ENCODE results near the gene HIGD1A. TPM values are rescaled to one million over a fixed set of nuclear protein-coding genes. Genes with fewer than 3 reads are reported as not detected.

The HIGD1A gene
- total and polyA plus RNA-seq, 2 of the 4 experiments (the other 2 are of a cell fraction), result 86.6 to 137 TPM

DNA sequence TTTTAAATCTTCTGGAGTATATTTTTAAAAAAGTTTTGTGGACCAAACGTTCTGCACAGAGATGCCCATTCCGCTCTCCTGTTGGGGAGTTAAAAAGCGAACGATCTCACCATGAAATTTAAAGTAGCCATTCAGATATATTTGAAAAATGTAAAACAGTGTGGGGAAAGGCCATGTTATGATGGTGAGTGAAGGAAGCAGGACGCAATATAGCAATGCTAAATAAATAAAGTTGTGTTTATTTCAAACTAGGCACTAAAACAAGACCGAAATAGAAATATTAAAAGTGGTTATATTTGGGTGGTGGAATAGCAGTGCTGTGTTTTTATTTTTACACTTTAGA, 30.9 kb downstream of the HIGD1A start:
- 0 out of 2 replicates have a peak overlapping the region, but pooled peaks have one; percentile 8 for H3K18ac ChIP-seq (ENCODE audit: low read depth, low read length)
- peak overlapping the region; percentile 62 to 83 for H4K8ac ChIP-seq (ENCODE audit: low read depth in 2 of 2, low read length in 2 of 2)
- H3K9ac ChIP-seq (ENCODE audit: low read depth, low read length), result peak overlapping the region; percentile 68
- no peak overlapping the region for H2AK9ac ChIP-seq (replicated peaks; ENCODE audit: low read depth, low read length, poor library complexity)
- no peaks in the 10 kb centered on the region for H3K9me3 ChIP-seq (ENCODE audit: control insufficient read depth, insufficient read depth, low read length)
- peak; percentile 51 for ATAC-seq (ENCODE audit: low read depth)
- no peaks in the 10 kb centered on the region for H3K27me3 ChIP-seq (ENCODE audit: control insufficient read depth, insufficient read depth, low read length)
- no peak overlapping the region; the same call in 2 of the 3 replicates for H2BK15ac ChIP-seq (ENCODE audit: low read depth, low read length)
- peak overlapping the region; percentile 43; the same call in 1 of the 2 replicates for H3K4ac ChIP-seq (ENCODE audit: low read depth, low read length)
- ChIA-PET POLR2A (ENCODE audit: unreplicated experiment) (no interaction called here), CTCF (no interaction called here)
- TF ChIP-seq RCOR1 (IDR thresholded peaks at IDR 0.05; ENCODE audit: insufficient replicate concordance, low read length), result no peak
- TF ChIP-seq, protein P1, sequence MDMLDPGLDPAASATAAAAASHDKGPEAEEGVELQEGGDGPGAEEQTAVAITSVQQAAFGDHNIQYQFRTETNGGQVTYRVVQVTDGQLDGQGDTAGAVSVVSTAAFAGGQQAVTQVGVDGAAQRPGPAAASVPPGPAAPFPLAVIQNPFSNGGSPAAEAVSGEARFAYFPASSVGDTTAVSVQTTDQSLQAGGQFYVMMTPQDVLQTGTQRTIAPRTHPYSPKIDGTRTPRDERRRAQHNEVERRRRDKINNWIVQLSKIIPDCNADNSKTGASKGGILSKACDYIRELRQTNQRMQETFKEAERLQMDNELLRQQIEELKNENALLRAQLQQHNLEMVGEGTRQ (IDR thresholded peaks at IDR 0.05; ENCODE audit: low read depth, low read length), result no peak
- TF ChIP-seq MAFK (IDR thresholded peaks at IDR 0.05; ENCODE audit: low read depth, low read length), result no peak
- no peak for TF ChIP-seq MAZ (IDR thresholded peaks at IDR 0.05; ENCODE audit: borderline replicate concordance, low read depth, low read length)
- no peak for TF ChIP-seq BHLHE40 (IDR thresholded peaks at IDR 0.05; ENCODE audit: low read depth, low read length)
- no peak for TF ChIP-seq CEBPB (IDR thresholded peaks at IDR 0.05; ENCODE audit: low read depth, low read length)
- no peak for TF ChIP-seq CHD1 (IDR thresholded peaks at IDR 0.05; ENCODE audit: low read depth, low read length)
- no peak for TF ChIP-seq RAD21 (IDR thresholded peaks at IDR 0.05; ENCODE audit: low read length)
- TF ChIP-seq MXI1 (IDR thresholded peaks at IDR 0.05; ENCODE audit: borderline replicate concordance, low read depth, low read length), result no peak
- no peak for TF ChIP-seq FOS (IDR thresholded peaks at IDR 0.05; ENCODE audit: low read depth, low read length)
- TF ChIP-seq, protein P2, sequence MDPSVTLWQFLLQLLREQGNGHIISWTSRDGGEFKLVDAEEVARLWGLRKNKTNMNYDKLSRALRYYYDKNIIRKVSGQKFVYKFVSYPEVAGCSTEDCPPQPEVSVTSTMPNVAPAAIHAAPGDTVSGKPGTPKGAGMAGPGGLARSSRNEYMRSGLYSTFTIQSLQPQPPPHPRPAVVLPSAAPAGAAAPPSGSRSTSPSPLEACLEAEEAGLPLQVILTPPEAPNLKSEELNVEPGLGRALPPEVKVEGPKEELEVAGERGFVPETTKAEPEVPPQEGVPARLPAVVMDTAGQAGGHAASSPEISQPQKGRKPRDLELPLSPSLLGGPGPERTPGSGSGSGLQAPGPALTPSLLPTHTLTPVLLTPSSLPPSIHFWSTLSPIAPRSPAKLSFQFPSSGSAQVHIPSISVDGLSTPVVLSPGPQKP (IDR thresholded peaks at IDR 0.05; ENCODE audit: borderline replicate concordance, low read depth, low read length), result no peak
- TF ChIP-seq RFX5 (IDR thresholded peaks at IDR 0.05; ENCODE audit: low read depth, low read length), result no peak
- TF ChIP-seq POLR2A (IDR thresholded peaks at IDR 0.05; ENCODE audit: low read depth, low read length), result no peak
- 0% methylated on average over 1 of the region's 6 CpGs; no CpG with 5 or more reads in 1 of the 2 experiments for WGBS, 2 experiments (ENCODE audit: extremely low coverage in 2 of 2, insufficient read length in 1 of 2)
- intact Hi-C loops (cut with micrococcal nuclease), result no loop called here
- H3K23ac ChIP-seq (ENCODE audit: low read depth, low read length), result peak overlapping the region; percentile 45; the same call in 1 of the 2 replicates
- dilution Hi-C loops (cut with HindIII; ENCODE audit: low sequenced_read_pairs, unreplicated experiment), result no loop called here
- H2BK120ac ChIP-seq (ENCODE audit: low read depth, low read length), result peak overlapping the region; percentile 39; the same call in 1 of the 2 replicates
- DNase-seq, result no peak
- peak overlapping the region; percentile 22 for H2BK5ac ChIP-seq (ENCODE audit: low read depth, low read length, poor library complexity, severe bottlenecking)
- peak overlapping the region; percentile 46 for H3K4me3 ChIP-seq (ENCODE audit: insufficient read depth, low read depth, low read length)
- H3K36me3 ChIP-seq (ENCODE audit: control insufficient read depth, insufficient read depth, low read length), result no peaks in the 10 kb centered on the region
- H2BK20ac ChIP-seq (ENCODE audit: low read depth, low read length), result peak overlapping the region; percentile 3; the same call in 1 of the 2 replicates
- peak overlapping the region; percentile 88 for H2AFZ ChIP-seq (replicated peaks; ENCODE audit: low read length, poor library complexity)
- peak overlapping the region; percentile 48; the same call in 1 of the 2 replicates for H3K14ac ChIP-seq (replicated peaks; ENCODE audit: low read depth, low read length)
- no peak overlapping the region for H4K5ac ChIP-seq (ENCODE audit: low read depth, low read length)
- no peak overlapping the region for H4K91ac ChIP-seq (ENCODE audit: insufficient read depth, low read depth, low read length)
- no TSS peak for BruUV-seq (replicated peaks)
- 0 out of 2 replicates have a peak, but pooled peaks cover 3% of the 10 kb centered on the region for H3K9me1 ChIP-seq (ENCODE audit: insufficient read depth, low read length)
- no peak overlapping the region for H3K27ac ChIP-seq (ENCODE audit: insufficient read depth, low read length)
- peak overlapping the region; percentile 73 for H3K4me2 ChIP-seq (ENCODE audit: low read depth, low read length)
- no peaks in the 10 kb centered on the region for H4K20me1 ChIP-seq (ENCODE audit: insufficient read depth, low read length)
- H3K4me1 ChIP-seq (ENCODE audit: control insufficient read depth, insufficient read depth, low read length), result peaks cover 3% of the 10 kb centered on the region; the same call in 1 of the 2 replicates
- in situ Hi-C loops (cut with MboI; ENCODE audit: low sequenced_read_pairs), result no loop called here
- H2AK5ac ChIP-seq (ENCODE audit: low read depth, low read length), result no peak overlapping the region
- H3K56ac ChIP-seq (ENCODE audit: extremely low read depth, insufficient read depth, low read length), result peak overlapping the region; percentile 81; the same call in 1 of the 2 replicates
- peaks cover 0 to 7% of the 10 kb centered on the region in 2 experiments; a peak in 2 of 4 replicates for H3K79me1 ChIP-seq (ENCODE audit: low read depth in 1 of 2, low read length in 2 of 2)

Measured in IMR-90 (cell line).